Uterus (tissue), 2 donors: ENCODE data around the gene BIN2.
"Not testable (repeated sequence)": the region's sequence is repeated elsewhere in the genome, so short reads cannot be mapped to it uniquely, and the experiment has no call there.

ENCODE experiments used
- POLR2A ChIP-seq, 2 donors: fragments of 450-650 bp; IDR thresholded peaks; one replicate each; pipeline ENCODE4 v1.6.1; 2016; ENCODE audit warnings: antibody characterized with exemption in 2 of 2, mild to moderate bottlenecking in 1 of 2, moderate library complexity in 1 of 2
- TF ChIP-seq, protein P1 (sequence below), 4 experiments: fragments of 200-600 bp in 2 of 4; fragments of 450-650 bp in 2 of 4; sonication (generic) in 2 of 4; IDR thresholded peaks; one replicate each; pipeline ENCODE4 v1.5.1; 2016 to 2019; ENCODE audit warnings: antibody characterized with exemption in 4 of 4, mild to moderate bottlenecking in 2 of 4, moderate library complexity in 1 of 4

DNA sequence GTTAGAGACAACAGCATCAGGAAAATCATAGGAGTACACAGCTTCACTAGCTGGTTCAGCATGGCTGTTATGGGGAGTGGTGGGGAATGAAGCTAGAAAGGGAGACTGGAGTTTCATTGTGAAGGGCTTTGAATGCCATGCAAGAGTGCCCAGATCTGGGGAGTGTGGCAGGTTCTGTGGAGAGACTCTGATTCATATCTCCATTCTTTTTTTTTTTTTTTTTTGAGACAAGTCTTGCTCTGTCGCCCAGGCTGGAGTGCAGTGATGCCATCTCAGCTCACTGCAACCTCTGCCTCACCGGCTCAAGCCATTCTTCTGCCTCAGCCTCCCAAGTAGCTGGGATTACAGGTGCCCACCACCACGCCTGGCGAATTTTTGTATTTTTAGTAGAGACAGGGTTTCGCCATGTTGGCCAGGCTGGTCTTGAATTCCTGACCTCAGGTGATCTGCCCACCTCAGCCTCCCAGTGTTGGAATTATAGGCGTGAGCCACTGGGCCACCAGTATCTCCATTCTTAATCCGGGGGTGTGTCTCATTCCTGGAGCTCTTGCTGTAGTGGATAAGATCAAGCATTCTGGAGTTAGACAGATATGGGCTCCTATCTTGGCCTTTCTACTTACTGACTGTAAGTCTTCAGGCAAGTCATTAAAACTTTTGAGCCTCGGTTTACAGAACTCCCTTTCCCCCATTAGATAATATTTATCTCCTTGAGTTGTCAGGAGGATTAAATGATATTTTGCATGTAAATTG lies 5.7 kb downstream of the BIN2 start:
- TF ChIP-seq, protein P1, sequence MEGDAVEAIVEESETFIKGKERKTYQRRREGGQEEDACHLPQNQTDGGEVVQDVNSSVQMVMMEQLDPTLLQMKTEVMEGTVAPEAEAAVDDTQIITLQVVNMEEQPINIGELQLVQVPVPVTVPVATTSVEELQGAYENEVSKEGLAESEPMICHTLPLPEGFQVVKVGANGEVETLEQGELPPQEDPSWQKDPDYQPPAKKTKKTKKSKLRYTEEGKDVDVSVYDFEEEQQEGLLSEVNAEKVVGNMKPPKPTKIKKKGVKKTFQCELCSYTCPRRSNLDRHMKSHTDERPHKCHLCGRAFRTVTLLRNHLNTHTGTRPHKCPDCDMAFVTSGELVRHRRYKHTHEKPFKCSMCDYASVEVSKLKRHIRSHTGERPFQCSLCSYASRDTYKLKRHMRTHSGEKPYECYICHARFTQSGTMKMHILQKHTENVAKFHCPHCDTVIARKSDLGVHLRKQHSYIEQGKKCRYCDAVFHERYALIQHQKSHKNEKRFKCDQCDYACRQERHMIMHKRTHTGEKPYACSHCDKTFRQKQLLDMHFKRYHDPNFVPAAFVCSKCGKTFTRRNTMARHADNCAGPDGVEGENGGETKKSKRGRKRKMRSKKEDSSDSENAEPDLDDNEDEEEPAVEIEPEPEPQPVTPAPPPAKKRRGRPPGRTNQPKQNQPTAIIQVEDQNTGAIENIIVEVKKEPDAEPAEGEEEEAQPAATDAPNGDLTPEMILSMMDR (IDR thresholded peaks at IDR 0.05): not testable (repeated sequence)
- not testable (repeated sequence) for TF ChIP-seq POLR2A (IDR thresholded peaks at IDR 0.05)
